IMR-90 (cell line): Measurements from ENCODE around the gene ZNF385D. TPM values are rescaled to one million over a fixed set of nuclear protein-coding genes. Genes with fewer than 3 reads are reported as not detected.

ENCODE experiments used
- ATAC-seq: fragments of 200-7000 bp; cut with Tn5 transposase; 2 replicates; pipeline ENCODE4 v1.9.1; 2020; ENCODE audit warnings: low read depth, mild to moderate bottlenecking, moderate library complexity
- BruUV-seq: library from RNA; stranded (reverse); fragments of 400-500 nt; replicated peaks from 2 replicates; lab custom pipeline; 2021; lab: Mats Ljungman, UMichigan
- CTCF ChIA-PET: fragments of 300-600 bp; formaldehyde crosslinking; extraction: SDS; loops from one replicate; lab custom pipeline; 2021; ENCODE audit warnings: antibody characterized with exemption; lab: Yijun Ruan, JAX
- POLR2A ChIA-PET: fragments of 300-600 bp; sonication (Branson Sonifier 250); formaldehyde crosslinking; loops from one replicate; lab custom pipeline; 2022; ENCODE audit warnings: antibody characterized with exemption; ENCODE audit not compliant: unreplicated experiment; lab: Charles Lee
- DNase-seq: peaks from one replicate; pipeline ENCODE4 v3.0.0; 2013
- H2AFZ ChIP-seq: replicated peaks from 2 replicates; pipeline ENCODE3; 2013; ENCODE audit warnings: low read length, mild to moderate bottlenecking; ENCODE audit not compliant: poor library complexity
- H2AK5ac ChIP-seq: 2 replicates; pipeline ENCODE4 v1.6.1; 2013; ENCODE audit warnings: low read depth, low read length, inconsistent platforms
- H2AK9ac ChIP-seq: replicated peaks from 2 replicates; pipeline ENCODE3; 2013; ENCODE audit warnings: mild to moderate bottlenecking, low read depth, low read length, moderate library complexity; ENCODE audit not compliant: poor library complexity
- H2BK120ac ChIP-seq: 2 replicates; pipeline ENCODE4 v1.6.1; 2013; ENCODE audit warnings: low read depth, low read length, inconsistent platforms
- H2BK15ac ChIP-seq: 3 replicates; pipeline ENCODE4 v1.6.1; 2013; ENCODE audit warnings: low read depth, low read length, inconsistent platforms
- H2BK20ac ChIP-seq: 2 replicates; pipeline ENCODE4 v1.6.1; 2013; ENCODE audit warnings: low read depth, mild to moderate bottlenecking, inconsistent platforms, low read length, moderate library complexity
- H2BK5ac ChIP-seq: 2 replicates; pipeline ENCODE4 v1.6.1; 2013; ENCODE audit warnings: mild to moderate bottlenecking, low read depth, low read length, inconsistent platforms; ENCODE audit not compliant: poor library complexity, severe bottlenecking
- H3K14ac ChIP-seq: replicated peaks from 2 replicates; pipeline ENCODE4 v1.6.1; 2013; ENCODE audit warnings: low read depth, low read length, inconsistent platforms
- H3K18ac ChIP-seq: 2 replicates; pipeline ENCODE4 v1.6.1; 2013; ENCODE audit warnings: low read depth, low read length, control low read depth
- H3K23ac ChIP-seq: 2 replicates; pipeline ENCODE4 v1.6.1; 2013; ENCODE audit warnings: low read depth, low read length, inconsistent platforms
- H3K27ac ChIP-seq: 2 replicates; pipeline ENCODE4 v1.5.1; 2013; ENCODE audit warnings: mild to moderate bottlenecking, control low read depth, low read length; ENCODE audit not compliant: insufficient read depth
- H3K27me3 ChIP-seq: 2 replicates; pipeline ENCODE4 v1.6.1; 2013; ENCODE audit warnings: low read length; ENCODE audit not compliant: control insufficient read depth, insufficient read depth
- H3K36me3 ChIP-seq: 2 replicates; pipeline ENCODE4 v1.6.1; 2013; ENCODE audit warnings: low read length, mixed read lengths; ENCODE audit not compliant: control insufficient read depth, insufficient read depth
- H3K4ac ChIP-seq: 2 replicates; pipeline ENCODE4 v1.6.1; 2013; ENCODE audit warnings: low read depth, low read length, inconsistent platforms
- H3K4me1 ChIP-seq: 2 replicates; pipeline ENCODE4 v1.6.1; 2013; ENCODE audit warnings: low read length, mixed read lengths; ENCODE audit not compliant: control insufficient read depth, insufficient read depth
- H3K4me2 ChIP-seq: 2 replicates; pipeline ENCODE4 v1.6.1; 2013; ENCODE audit warnings: low read depth, mild to moderate bottlenecking, control low read depth, low read length, moderate library complexity
- H3K4me3 ChIP-seq: 2 replicates; pipeline ENCODE4 v1.5.1; 2013; ENCODE audit warnings: low read depth, mild to moderate bottlenecking, control low read depth, low read length, moderate library complexity; ENCODE audit not compliant: insufficient read depth
- H3K56ac ChIP-seq: 2 replicates; pipeline ENCODE4 v1.6.1; 2013; ENCODE audit warnings: low read length, inconsistent platforms; ENCODE audit not compliant: insufficient read depth; ENCODE audit errors: extremely low read depth
- H3K79me1 ChIP-seq, 2 experiments: 2 replicates each; pipeline ENCODE4 v1.6.1; 2013; ENCODE audit warnings: low read length in 2 of 2, inconsistent platforms in 1 of 2, low read depth in 1 of 2
- H3K9ac ChIP-seq: 2 replicates; pipeline ENCODE4 v1.6.1; 2013; ENCODE audit warnings: low read depth, low read length, control low read depth
- H3K9me1 ChIP-seq: 2 replicates; pipeline ENCODE4 v1.6.1; 2013; ENCODE audit warnings: low read length, inconsistent platforms; ENCODE audit not compliant: insufficient read depth
- H3K9me3 ChIP-seq: 2 replicates; pipeline ENCODE4 v1.6.1; 2013; ENCODE audit warnings: low read length; ENCODE audit not compliant: control insufficient read depth, insufficient read depth
- H4K20me1 ChIP-seq: 2 replicates; pipeline ENCODE4 v1.6.1; 2013; ENCODE audit warnings: low read length, inconsistent platforms; ENCODE audit not compliant: insufficient read depth
- H4K5ac ChIP-seq: 2 replicates; pipeline ENCODE4 v1.6.1; 2013; ENCODE audit warnings: mild to moderate bottlenecking, low read depth, low read length, control low read depth
- H4K8ac ChIP-seq, 2 experiments: 2 replicates each; pipeline ENCODE4 v1.6.1; 2013; ENCODE audit warnings: low read depth in 2 of 2, low read length in 2 of 2, control low read depth in 1 of 2, inconsistent platforms in 1 of 2
- H4K91ac ChIP-seq: 2 replicates; pipeline ENCODE4 v1.6.1; 2013; ENCODE audit warnings: low read depth, low read length, inconsistent platforms; ENCODE audit not compliant: insufficient read depth
- CEBPB ChIP-seq: IDR thresholded peaks from 2 replicates; pipeline ENCODE4 v1.6.1; 2012; ENCODE audit warnings: low read depth, low read length, improper control_type of control experiment
- CHD1 ChIP-seq: IDR thresholded peaks from 2 replicates; pipeline ENCODE4 v1.6.1; 2012; ENCODE audit warnings: low read depth, low read length, improper control_type of control experiment
- WGBS, 2 experiments: methylation state at CpG; one replicate each; pipeline versions ENCODE4 v1.1.5 to v1.1.7; 2013; ENCODE audit warnings: missing lambda C conversion rate in 2 of 2; ENCODE audit not compliant: insufficient read length in 1 of 2; ENCODE audit errors: extremely low coverage in 2 of 2; 5-methylcytosine and 5-hydroxymethylcytosine counted together
- dilution Hi-C: fragments of 300-500 bp; cut with HindIII; formaldehyde crosslinking; loops from one replicate; pipeline ENCODE4 v1.14.3; 2018; ENCODE audit warnings: low sequenced_read_pairs; ENCODE audit not compliant: unreplicated experiment
- in situ Hi-C: fragments of 300-500 bp; cut with MboI; formaldehyde crosslinking; loops from 3 replicates; pipeline ENCODE4 v1.14.3; 2019; ENCODE audit warnings: low sequenced_read_pairs, inconsistent platforms, mixed read lengths
- intact Hi-C: fragments of 100-400 bp; cut with micrococcal nuclease; formaldehyde crosslinking; loops from 2 replicates; pipeline ENCODE4 v1.10.0; 2022
- polyA plus RNA-seq, 3 experiments: library from polyadenylated mRNA; depleted of rRNA; stranded (reverse); fragments of >200 nt; gene quantifications; 2 replicates each; pipeline ENCODE4 v1.2.3, GENCODE V29; 2012; ENCODE audit warnings: low replicate concordance in 1 of 3
- total RNA-seq: library from RNA; depleted of rRNA; stranded (reverse); fragments of >200 nt; gene quantifications from 2 replicates; pipeline ENCODE4 v1.2.3, GENCODE V29; 2012

ZNF385D gene
- total and polyA plus RNA-seq, 2 of the 4 experiments (the other 2 are of a cell fraction): 0.18 to 2.4 TPM

DNA sequence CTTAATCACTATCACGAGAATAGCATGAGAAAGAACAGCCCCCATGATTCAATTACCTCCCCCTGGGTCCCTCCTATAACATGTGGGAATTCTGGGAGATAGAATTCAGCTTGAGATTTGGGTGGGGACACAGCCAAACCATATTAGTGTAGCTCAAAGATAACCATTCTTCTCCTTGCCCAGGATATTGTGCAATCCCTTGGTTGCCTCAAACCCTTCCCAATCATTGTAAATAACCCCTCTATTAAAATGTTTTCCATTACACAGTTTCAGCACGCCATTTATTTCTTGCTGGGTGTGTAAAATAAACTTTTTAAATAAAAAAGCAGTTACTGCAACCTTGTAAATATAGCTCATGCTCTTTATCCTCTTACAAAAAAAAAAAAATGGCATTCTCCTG lies 47.7 kb downstream of the ZNF385D start:
- Histone ChIP-seq H2AK9ac (no peak overlapping the region), H3K9me3 (no peaks in the 10 kb centered on the region), H3K4me3 (no peak overlapping the region), H2BK15ac (no peak overlapping the region), H3K4me2 (no peak overlapping the region), H3K18ac (no peak overlapping the region), H2BK20ac (no peak overlapping the region), H4K5ac (no peak overlapping the region), H2BK5ac (no peak overlapping the region), H2BK120ac (no peak overlapping the region), H3K27me3 (no peaks in the 10 kb centered on the region), H4K8ac (no peak overlapping the region), H2AFZ (no peak overlapping the region), H3K36me3 (no peaks in the 10 kb centered on the region), H3K9ac (no peak overlapping the region), H4K91ac (no peak overlapping the region), H3K4ac (no peak overlapping the region), H3K56ac (no peak overlapping the region), H4K20me1 (no peaks in the 10 kb centered on the region), H2AK5ac (no peak overlapping the region), H3K4me1 (no peaks in the 10 kb centered on the region; the same call in 1 of the 2 replicates), H3K14ac (no peak overlapping the region), H3K79me1 (no peaks in the 10 kb centered on the region), H3K23ac (no peak overlapping the region), H3K27ac (no peak overlapping the region), H3K9me1 (peaks cover 4% of the 10 kb centered on the region)
- ChIA-PET CTCF (no interaction called here), POLR2A (no interaction called here)
- no TSS peak for BruUV-seq
- intact Hi-C loops: no loop called here
- TF ChIP-seq CHD1 (no peak), CEBPB (peak; percentile 70)
- ATAC-seq: no peak
- WGBS, 2 experiments: no CpG with 5 or more reads among the region's 2 CpGs
- dilution Hi-C loops: no loop called here
- no peak for DNase-seq
- in situ Hi-C loops: no loop called here
